ENCODE data around the gene SIDT2.

SIDT2 gene

GRCh38 chr11:117189941-117190544, 11.5 kb downstream of the SIDT2 start:
- DNase-seq = no peak

GRCh38 chr11:117191680-117192400, 13.3 kb downstream of the SIDT2 start:
- DNase-seq = no peak

GRCh38 chr11:117192401-117192875, 13.9 kb downstream of the SIDT2 start:
- no peak for DNase-seq

- no peak for DNase-seq
Observed at GRCh38 chr11:117193130-117194020, 14.8 kb downstream of the SIDT2 start.

- no peak for DNase-seq
Observed at GRCh38 chr11:117194267-117194666, 15.7 kb downstream of the SIDT2 start.

- no peak for DNase-seq
Observed at GRCh38 chr11:117195258-117195657, 16.7 kb downstream of the SIDT2 start.

- no peak for DNase-seq
Observed at GRCh38 chr11:117195761-117196160, 17.2 kb downstream of the SIDT2 start.

- no peak for DNase-seq
Observed at GRCh38 chr11:117197006-117197405, 18.5 kb downstream of the SIDT2 start.

GRCh38 chr11:117197516-117198456, 19.2 kb downstream of the SIDT2 start:
- DNase-seq = peak; percentile 60

- no peak for DNase-seq
Observed at GRCh38 chr11:117198613-117199012, 20.1 kb downstream of the SIDT2 start.

GRCh38 chr11:117199053-117199915, 20.7 kb downstream of the SIDT2 start, which contains the start of gene TAGLN:
TSS of gene TAGLN (plus strand) at chr11:117199370. CDS start at chr11:117203014, 3,644 bp downstream.
- DNase-seq = peak; percentile 99

GRCh38 chr11:117199916-117200812, 21.6 kb downstream of the SIDT2 start:
- DNase-seq = peak; percentile 49

- no peak for DNase-seq
Observed at GRCh38 chr11:117200813-117201657, 22.5 kb downstream of the SIDT2 start.

- no peak for DNase-seq
Observed at GRCh38 chr11:117201658-117202305, 23.2 kb downstream of the SIDT2 start.

GRCh38 chr11:117202386-117203068, 24.0 kb downstream of the SIDT2 start:
- no peak for DNase-seq

GRCh38 chr11:117203069-117203407, 24.5 kb downstream of the SIDT2 start:
- no peak for DNase-seq

GRCh38 chr11:117204283-117205080, 25.9 kb downstream of the SIDT2 start:
- DNase-seq = no peak

Data from fibroblast of skin of right biceps (primary cell).